GM23338 (cell line): ENCODE data around the gene COPE. TPM values are rescaled to one million over a fixed set of nuclear protein-coding genes. Genes with fewer than 3 reads are reported as not detected.

ENCODE experiments used
- ATAC-seq: fragments of 200-7000 bp; cut with Tn5 transposase; 3 replicates; pipeline ENCODE4 v1.9.1; 2020
- DNase-seq: peaks from one replicate; pipeline ENCODE4 v3.0.0-alpha.2; 2015; ENCODE audit warnings: low spot score
- H2AFZ ChIP-seq: fragments of 200-600 bp; sonication (generic); 2 replicates; pipeline ENCODE4 v1.8.0; 2016; ENCODE audit warnings: antibody characterized with exemption, mild to moderate bottlenecking, moderate library complexity
- H3F3A ChIP-seq: fragments of 200-600 bp; sonication (generic); replicated peaks from 2 replicates; pipeline ENCODE4 v1.8.0; 2017; ENCODE audit warnings: antibody characterized with exemption, mixed run types, low read depth
- H3K27ac ChIP-seq: fragments of 200-600 bp; sonication (generic); 2 replicates; pipeline ENCODE4 v1.6.1; 2016; ENCODE audit warnings: low read depth
- H3K27me3 ChIP-seq: fragments of 200-600 bp; sonication (generic); 2 replicates; pipeline ENCODE4 v1.8.0; 2016; ENCODE audit warnings: mild to moderate bottlenecking, mixed run types, moderate library complexity; ENCODE audit not compliant: insufficient read depth
- H3K36me3 ChIP-seq: fragments of 200-600 bp; sonication (generic); 2 replicates; pipeline ENCODE4 v1.8.0; 2016; ENCODE audit warnings: mild to moderate bottlenecking; ENCODE audit not compliant: insufficient read depth
- H3K4me1 ChIP-seq: fragments of 200-600 bp; sonication (generic); 2 replicates; pipeline ENCODE4 v1.8.0; 2016; ENCODE audit warnings: mild to moderate bottlenecking, moderate library complexity; ENCODE audit not compliant: insufficient read depth
- H3K4me2 ChIP-seq: fragments of 200-600 bp; sonication (generic); 2 replicates; pipeline ENCODE4 v1.7.1; 2017; ENCODE audit warnings: mixed run types
- H3K4me3 ChIP-seq: fragments of 200-600 bp; sonication (generic); 2 replicates; pipeline ENCODE4 v1.6.1; 2016; ENCODE audit warnings: mixed run types
- H3K79me2 ChIP-seq: fragments of 200-600 bp; sonication (generic); replicated peaks from 2 replicates; pipeline ENCODE4 v1.8.0; 2017; ENCODE audit warnings: mild to moderate bottlenecking; ENCODE audit not compliant: insufficient read depth
- H3K9me2 ChIP-seq: fragments of 200-600 bp; sonication (generic); 2 replicates; pipeline ENCODE4 v1.8.0; 2017; ENCODE audit not compliant: insufficient read depth
- H4K20me1 ChIP-seq: fragments of 200-600 bp; sonication (generic); replicated peaks from 2 replicates; pipeline ENCODE4 v1.8.0; 2017; ENCODE audit warnings: mild to moderate bottlenecking; ENCODE audit not compliant: insufficient read depth
- H3K27ac Mint-ChIP-seq: 2 replicates; pipeline ENCODE4 v1.8.0; 2020; ENCODE audit warnings: inconsistent platforms, mild to moderate bottlenecking, moderate library complexity, mixed read lengths
- H3K27me3 Mint-ChIP-seq: 3 replicates; pipeline ENCODE4 v1.8.0; 2022; ENCODE audit warnings: low read depth, mild to moderate bottlenecking, moderate library complexity, mixed read lengths, inconsistent platforms; ENCODE audit not compliant: insufficient read depth, poor library complexity
- H3K36me3 Mint-ChIP-seq: 3 replicates; pipeline ENCODE4 v1.8.0; 2021; ENCODE audit warnings: low read depth, mild to moderate bottlenecking, inconsistent platforms, moderate library complexity, mixed read lengths
- H3K4me1 Mint-ChIP-seq: 3 replicates; pipeline ENCODE4 v1.8.0; 2020; ENCODE audit warnings: mild to moderate bottlenecking, inconsistent platforms, mixed read lengths
- H3K4me3 Mint-ChIP-seq: 3 replicates; pipeline ENCODE4 v1.8.0; 2021; ENCODE audit warnings: moderate library complexity, mild to moderate bottlenecking, inconsistent platforms, mixed read lengths
- H3K9me3 Mint-ChIP-seq: 3 replicates; pipeline ENCODE4 v1.8.0; 2020; ENCODE audit warnings: moderate library complexity, mild to moderate bottlenecking, inconsistent platforms, mixed read lengths
- JUNB ChIP-seq: IDR thresholded peaks from one replicate; pipeline ENCODE4 v1.6.1; 2016; ENCODE audit warnings: antibody characterized with exemption; ENCODE audit not compliant: unreplicated experiment
- NANOG ChIP-seq: IDR thresholded peaks from 2 replicates; pipeline ENCODE4 v1.6.1; 2016; ENCODE audit warnings: antibody characterized with exemption, borderline replicate concordance
- ZNF114 ChIP-seq: fragments of 250-450 bp; sonication (Bioruptor Pico); IDR thresholded peaks from 2 replicates; pipeline ENCODE4 v1.5.0; 2020; ENCODE audit warnings: mild to moderate bottlenecking, moderate library complexity
- polyA plus RNA-seq: library from polyadenylated mRNA; unstranded; fragments of >200 nt; fragmentation: Nextera tagmentation; extraction: Ambion mirVana; gene quantifications from 2 replicates; pipeline ENCODE4 v1.2.1, GENCODE V29; 2016
- total RNA-seq: library from RNA; depleted of rRNA; stranded (reverse); fragments of >200 nt; shearing (Covaris generic); gene quantifications from 2 replicates; pipeline ENCODE4 v1.2.3, GENCODE V29; 2014
- TF ChIP-seq, protein P1 (sequence below): fragments of 250-450 bp; sonication (Bioruptor Pico); IDR thresholded peaks from 2 replicates; pipeline ENCODE4 v1.5.0; 2020; ENCODE audit warnings: mild to moderate bottlenecking, moderate library complexity
- TF ChIP-seq, protein P2 (sequence below): IDR thresholded peaks from one replicate; pipeline ENCODE4 v1.6.1; 2018; ENCODE audit warnings: antibody characterized with exemption; ENCODE audit not compliant: unreplicated experiment

The COPE gene
- total and polyA plus RNA-seq, 2 experiments from 2014 or later = 263 TPM

DNA sequence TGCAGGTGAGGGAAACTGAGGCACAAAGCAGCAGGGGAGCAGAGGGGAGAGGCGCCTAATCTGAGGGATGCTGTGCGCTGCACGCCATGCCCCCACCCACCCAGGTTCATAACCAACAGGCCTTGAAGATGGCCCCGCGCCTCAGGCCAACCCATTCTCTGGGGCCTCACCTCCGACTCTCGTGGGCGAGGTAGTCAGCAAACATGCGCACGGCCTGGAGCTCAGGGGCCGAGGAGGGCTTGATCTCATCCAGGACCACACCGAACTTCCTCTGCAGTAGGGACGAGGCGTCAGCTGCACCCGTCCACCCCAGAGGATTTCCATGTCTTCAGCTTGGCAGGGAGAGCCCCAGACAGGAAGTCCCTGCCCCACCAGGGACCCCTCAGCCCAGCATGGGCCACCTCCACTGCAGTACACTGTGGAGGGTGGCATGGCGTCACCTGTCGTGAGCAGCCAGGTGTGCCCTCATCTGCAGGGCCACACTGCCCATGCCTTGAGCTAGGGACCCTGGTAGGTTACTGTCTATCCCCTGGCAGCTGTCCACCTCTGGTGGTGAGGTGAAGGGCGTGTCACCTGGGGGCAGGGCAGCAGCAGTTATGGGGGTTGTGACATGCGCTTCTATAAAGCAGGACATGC is 8.3 kb downstream of the COPE start (continued):
- TF ChIP-seq, protein P1, sequence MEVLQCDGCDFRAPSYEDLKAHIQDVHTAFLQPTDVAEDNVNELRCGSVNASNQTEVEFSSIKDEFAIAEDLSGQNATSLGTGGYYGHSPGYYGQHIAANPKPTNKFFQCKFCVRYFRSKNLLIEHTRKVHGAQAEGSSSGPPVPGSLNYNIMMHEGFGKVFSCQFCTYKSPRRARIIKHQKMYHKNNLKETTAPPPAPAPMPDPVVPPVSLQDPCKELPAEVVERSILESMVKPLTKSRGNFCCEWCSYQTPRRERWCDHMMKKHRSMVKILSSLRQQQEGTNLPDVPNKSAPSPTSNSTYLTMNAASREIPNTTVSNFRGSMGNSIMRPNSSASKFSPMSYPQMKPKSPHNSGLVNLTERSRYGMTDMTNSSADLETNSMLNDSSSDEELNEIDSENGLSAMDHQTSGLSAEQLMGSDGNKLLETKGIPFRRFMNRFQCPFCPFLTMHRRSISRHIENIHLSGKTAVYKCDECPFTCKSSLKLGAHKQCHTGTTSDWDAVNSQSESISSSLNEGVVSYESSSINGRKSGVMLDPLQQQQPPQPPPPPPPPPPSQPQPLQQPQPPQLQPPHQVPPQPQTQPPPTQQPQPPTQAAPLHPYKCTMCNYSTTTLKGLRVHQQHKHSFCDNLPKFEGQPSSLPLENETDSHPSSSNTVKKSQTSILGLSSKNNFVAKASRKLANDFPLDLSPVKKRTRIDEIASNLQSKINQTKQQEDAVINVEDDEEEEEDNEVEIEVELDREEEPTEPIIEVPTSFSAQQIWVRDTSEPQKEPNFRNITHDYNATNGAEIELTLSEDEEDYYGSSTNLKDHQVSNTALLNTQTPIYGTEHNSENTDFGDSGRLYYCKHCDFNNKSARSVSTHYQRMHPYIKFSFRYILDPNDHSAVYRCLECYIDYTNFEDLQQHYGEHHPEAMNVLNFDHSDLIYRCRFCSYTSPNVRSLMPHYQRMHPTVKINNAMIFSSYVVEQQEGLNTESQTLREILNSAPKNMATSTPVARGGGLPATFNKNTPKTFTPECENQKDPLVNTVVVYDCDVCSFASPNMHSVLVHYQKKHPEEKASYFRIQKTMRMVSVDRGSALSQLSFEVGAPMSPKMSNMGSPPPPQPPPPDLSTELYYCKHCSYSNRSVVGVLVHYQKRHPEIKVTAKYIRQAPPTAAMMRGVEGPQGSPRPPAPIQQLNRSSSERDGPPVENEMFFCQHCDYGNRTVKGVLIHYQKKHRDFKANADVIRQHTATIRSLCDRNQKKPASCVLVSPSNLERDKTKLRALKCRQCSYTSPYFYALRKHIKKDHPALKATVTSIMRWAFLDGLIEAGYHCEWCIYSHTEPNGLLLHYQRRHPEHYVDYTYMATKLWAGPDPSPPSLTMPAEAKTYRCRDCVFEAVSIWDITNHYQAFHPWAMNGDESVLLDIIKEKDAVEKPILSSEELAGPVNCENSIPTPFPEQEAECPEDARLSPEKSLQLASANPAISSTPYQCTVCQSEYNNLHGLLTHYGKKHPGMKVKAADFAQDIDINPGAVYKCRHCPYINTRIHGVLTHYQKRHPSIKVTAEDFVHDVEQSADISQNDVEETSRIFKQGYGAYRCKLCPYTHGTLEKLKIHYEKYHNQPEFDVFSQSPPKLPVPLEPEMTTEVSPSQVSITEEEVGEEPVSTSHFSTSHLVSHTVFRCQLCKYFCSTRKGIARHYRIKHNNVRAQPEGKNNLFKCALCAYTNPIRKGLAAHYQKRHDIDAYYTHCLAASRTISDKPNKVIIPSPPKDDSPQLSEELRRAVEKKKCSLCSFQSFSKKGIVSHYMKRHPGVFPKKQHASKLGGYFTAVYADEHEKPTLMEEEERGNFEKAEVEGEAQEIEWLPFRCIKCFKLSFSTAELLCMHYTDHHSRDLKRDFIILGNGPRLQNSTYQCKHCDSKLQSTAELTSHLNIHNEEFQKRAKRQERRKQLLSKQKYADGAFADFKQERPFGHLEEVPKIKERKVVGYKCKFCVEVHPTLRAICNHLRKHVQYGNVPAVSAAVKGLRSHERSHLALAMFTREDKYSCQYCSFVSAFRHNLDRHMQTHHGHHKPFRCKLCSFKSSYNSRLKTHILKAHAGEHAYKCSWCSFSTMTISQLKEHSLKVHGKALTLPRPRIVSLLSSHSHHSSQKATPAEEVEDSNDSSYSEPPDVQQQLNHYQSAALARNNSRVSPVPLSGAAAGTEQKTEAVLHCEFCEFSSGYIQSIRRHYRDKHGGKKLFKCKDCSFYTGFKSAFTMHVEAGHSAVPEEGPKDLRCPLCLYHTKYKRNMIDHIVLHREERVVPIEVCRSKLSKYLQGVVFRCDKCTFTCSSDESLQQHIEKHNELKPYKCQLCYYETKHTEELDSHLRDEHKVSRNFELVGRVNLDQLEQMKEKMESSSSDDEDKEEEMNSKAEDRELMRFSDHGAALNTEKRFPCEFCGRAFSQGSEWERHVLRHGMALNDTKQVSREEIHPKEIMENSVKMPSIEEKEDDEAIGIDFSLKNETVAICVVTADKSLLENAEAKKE (CRISPR knock-in tag) = no peak

DNA sequence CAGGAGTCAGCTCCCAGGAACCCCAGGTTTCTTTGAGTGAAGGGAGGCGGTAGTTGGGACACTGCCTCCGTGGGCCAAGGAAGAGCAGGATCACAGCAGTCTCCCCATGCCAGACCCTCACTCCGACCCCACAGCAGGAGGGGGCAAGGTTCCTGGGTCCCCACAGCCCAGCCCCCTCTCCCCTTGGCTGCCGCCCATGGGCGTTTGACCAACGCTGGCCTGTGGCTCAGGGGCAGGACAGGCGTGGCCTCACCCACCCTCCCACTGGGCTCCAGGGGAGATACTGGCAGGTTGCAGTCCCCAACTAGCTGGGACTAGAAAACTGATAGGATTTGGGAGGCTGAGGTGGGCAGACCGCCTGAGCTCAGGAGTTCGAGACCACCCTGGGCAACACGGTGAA is 9.2 kb downstream of the COPE start:
- H3K27me3 ChIP-seq = no peaks in the 10 kb centered on the region
- DNase-seq (no peak), ATAC-seq (no peak)
- Mint-ChIP-seq H3K27ac (no peak overlapping the region), H3K4me3 (no peak overlapping the region), H3K27me3 (peaks cover 4% of the 10 kb centered on the region), H3K4me1 (no peaks in the 10 kb centered on the region), H3K36me3 (peaks cover 21% of the 10 kb centered on the region), H3K9me3 (no peaks in the 10 kb centered on the region)
- H3K9me2 ChIP-seq = no peaks in the 10 kb centered on the region
- H3K79me2 ChIP-seq = 0 out of 2 replicates have a peak, but pooled peaks cover 7% of the 10 kb centered on the region
- no peaks in the 10 kb centered on the region for H3K4me1 ChIP-seq
- H3K4me2 ChIP-seq = no peak overlapping the region
- H3K27ac ChIP-seq = no peak overlapping the region
- no peaks in the 10 kb centered on the region for H3F3A ChIP-seq
- peaks cover 2% of the 10 kb centered on the region for H4K20me1 ChIP-seq
- 0 out of 2 replicates have a peak, but pooled peaks cover 4% of the 10 kb centered on the region for H3K36me3 ChIP-seq
- H3K4me3 ChIP-seq = no peak overlapping the region
- H2AFZ ChIP-seq = no peak overlapping the region
- TF ChIP-seq JUNB (no peak), ZNF114 (no peak), NANOG (no peak)
- TF ChIP-seq, protein P2, sequence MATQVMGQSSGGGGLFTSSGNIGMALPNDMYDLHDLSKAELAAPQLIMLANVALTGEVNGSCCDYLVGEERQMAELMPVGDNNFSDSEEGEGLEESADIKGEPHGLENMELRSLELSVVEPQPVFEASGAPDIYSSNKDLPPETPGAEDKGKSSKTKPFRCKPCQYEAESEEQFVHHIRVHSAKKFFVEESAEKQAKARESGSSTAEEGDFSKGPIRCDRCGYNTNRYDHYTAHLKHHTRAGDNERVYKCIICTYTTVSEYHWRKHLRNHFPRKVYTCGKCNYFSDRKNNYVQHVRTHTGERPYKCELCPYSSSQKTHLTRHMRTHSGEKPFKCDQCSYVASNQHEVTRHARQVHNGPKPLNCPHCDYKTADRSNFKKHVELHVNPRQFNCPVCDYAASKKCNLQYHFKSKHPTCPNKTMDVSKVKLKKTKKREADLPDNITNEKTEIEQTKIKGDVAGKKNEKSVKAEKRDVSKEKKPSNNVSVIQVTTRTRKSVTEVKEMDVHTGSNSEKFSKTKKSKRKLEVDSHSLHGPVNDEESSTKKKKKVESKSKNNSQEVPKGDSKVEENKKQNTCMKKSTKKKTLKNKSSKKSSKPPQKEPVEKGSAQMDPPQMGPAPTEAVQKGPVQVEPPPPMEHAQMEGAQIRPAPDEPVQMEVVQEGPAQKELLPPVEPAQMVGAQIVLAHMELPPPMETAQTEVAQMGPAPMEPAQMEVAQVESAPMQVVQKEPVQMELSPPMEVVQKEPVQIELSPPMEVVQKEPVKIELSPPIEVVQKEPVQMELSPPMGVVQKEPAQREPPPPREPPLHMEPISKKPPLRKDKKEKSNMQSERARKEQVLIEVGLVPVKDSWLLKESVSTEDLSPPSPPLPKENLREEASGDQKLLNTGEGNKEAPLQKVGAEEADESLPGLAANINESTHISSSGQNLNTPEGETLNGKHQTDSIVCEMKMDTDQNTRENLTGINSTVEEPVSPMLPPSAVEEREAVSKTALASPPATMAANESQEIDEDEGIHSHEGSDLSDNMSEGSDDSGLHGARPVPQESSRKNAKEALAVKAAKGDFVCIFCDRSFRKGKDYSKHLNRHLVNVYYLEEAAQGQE = no peak
- TF ChIP-seq, protein P1 (CRISPR knock-in tag) = no peak
